Ecto neural progenitor cell (in vitro differentiated cells): Measurements from ENCODE around the gene MGLL.

ENCODE experiments used
- DNase-seq: peaks from one replicate; pipeline ENCODE4 v3.0.0-alpha.2; 2018; ENCODE audit warnings: low spot score

Gene MGLL

GRCh38 chr3:127811717-127812116 lies 10.6 kb downstream of the MGLL start:
- DNase-seq: no peak

- no peak for DNase-seq
Measured at GRCh38 chr3:127809611-127810010, 12.7 kb downstream of the MGLL start.

- no peak for DNase-seq
Measured at GRCh38 chr3:127809211-127809610, 13.1 kb downstream of the MGLL start.

- no peak for DNase-seq
Measured at GRCh38 chr3:127808197-127808596, 14.1 kb downstream of the MGLL start.

GRCh38 chr3:127805026-127805753 lies 17.1 kb downstream of the MGLL start:
- no peak for DNase-seq

GRCh38 chr3:127804141-127804540 lies 18.2 kb downstream of the MGLL start:
- DNase-seq: no peak

- no peak for DNase-seq
Measured at GRCh38 chr3:127803619-127804018, 18.7 kb downstream of the MGLL start.

GRCh38 chr3:127802606-127803005 lies 19.7 kb downstream of the MGLL start:
- DNase-seq: no peak

- DNase-seq: no peak
Measured at GRCh38 chr3:127801731-127802313, 20.5 kb downstream of the MGLL start.

- DNase-seq: no peak
Measured at GRCh38 chr3:127800508-127800907, 21.8 kb downstream of the MGLL start.

GRCh38 chr3:127799476-127800222 lies 22.7 kb downstream of the MGLL start:
- no peak for DNase-seq

GRCh38 chr3:127798716-127799115 lies 23.6 kb downstream of the MGLL start:
- DNase-seq: no peak

- no peak for DNase-seq
Measured at GRCh38 chr3:127796831-127797150, 25.5 kb downstream of the MGLL start.

GRCh38 chr3:127796045-127796830 lies 26.1 kb downstream of the MGLL start:
- DNase-seq: no peak

- no peak for DNase-seq
Measured at GRCh38 chr3:127794972-127795371, 27.3 kb downstream of the MGLL start.

GRCh38 chr3:127794402-127794801 lies 27.9 kb downstream of the MGLL start:
- DNase-seq: no peak

- no peak for DNase-seq
Measured at GRCh38 chr3:127792541-127793292, 29.6 kb downstream of the MGLL start.

- DNase-seq: no peak
Measured at GRCh38 chr3:127791221-127791913, 30.9 kb downstream of the MGLL start.

- DNase-seq: no peak
Measured at GRCh38 chr3:127790882-127791183, 31.5 kb downstream of the MGLL start.

- DNase-seq: no peak
Measured at GRCh38 chr3:127789990-127790881, 32.1 kb downstream of the MGLL start.
